GM21390 (cell line): Measurements from ENCODE around the gene PPP2R2B.
"Not testable (repeated sequence)": the region's sequence is repeated elsewhere in the genome, so short reads cannot be mapped to it uniquely, and the experiment has no call there.

ENCODE experiments used
- ATAC-seq: cut with Tn5 transposase; IDR thresholded peaks from one replicate; pipeline ENCODE4 v1.9.1; 2021; ENCODE audit not compliant: unreplicated experiment

The PPP2R2B gene

DNA sequence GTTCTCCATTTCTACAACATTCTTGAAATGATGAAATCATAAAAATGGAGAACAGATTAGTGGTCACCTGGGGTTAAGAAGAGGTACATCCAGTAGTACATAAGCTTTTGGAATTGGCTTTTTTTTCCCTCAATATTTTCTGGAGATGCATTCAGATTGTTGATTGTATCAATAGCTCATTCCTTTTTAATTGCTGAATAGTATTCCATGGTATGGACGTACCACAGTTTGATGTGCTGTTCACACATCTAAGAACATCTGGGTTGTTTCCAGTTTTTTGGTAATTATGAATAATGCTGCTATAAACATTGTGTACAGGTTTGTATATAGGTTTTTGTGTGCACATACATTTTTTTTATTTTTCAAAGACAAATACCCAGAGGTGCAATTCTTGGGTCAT is 130.0 kb downstream of the PPP2R2B start:
- no peak for ATAC-seq

DNA sequence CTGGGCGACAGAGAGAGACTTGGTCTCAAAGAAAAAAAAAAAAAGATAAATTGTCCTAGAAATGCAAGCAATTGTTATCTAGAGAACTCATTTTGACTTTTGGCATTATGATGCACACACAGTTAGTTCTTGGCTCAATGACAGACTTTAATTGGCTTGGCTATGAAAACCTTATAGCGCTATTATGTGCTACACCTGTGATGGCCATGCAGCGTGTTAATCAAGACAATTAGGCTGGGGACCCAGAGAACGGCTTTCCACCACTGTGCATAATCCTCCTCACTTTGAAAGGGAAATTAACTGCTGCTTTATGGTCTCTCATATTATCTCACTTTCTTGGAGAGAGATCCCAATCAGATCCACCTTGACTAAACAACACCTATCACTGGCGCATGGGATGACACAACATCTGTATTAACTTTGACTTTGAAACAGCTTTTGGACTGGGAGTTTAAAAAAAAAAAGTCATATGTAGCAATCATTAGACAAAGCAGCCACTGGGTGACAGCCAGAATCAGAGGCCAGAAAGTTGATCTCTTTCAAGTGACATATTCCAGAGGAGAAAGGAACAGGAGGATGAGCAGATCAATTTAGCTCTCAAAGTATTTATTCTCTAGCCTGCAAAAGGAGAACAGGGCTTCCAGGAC is 132.5 kb downstream of the PPP2R2B start:
- ATAC-seq = no peak

DNA sequence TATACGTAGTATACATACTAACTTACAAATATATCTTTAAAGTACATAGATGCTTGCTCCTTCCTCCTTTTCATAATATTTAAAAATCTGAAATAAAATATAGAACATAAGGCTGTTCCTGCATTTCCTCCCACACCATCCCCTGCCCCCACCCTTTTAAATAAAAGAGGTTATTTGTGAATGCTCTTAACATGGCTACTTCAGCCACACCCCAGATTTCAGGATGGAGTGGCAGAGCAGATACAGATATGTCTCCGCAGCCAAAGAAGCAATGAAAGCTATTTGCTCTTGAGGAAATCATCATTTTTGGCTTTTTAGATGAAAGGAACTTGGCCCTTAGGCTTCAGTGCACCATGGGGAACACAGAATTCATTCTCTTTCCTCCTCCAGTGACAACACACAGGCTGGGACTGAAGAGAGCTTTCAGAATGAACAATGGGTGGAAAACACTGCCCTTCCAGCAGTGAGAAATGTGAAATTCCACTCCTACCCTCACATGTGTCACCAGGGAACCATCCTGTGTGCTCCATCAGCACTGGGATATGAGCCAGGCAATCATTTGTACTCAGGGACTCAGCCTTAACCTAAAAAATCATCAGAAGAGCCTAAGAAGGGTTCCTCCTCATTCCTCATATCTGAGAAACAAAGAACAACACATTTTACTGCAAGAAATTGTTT is 134.3 kb downstream of the PPP2R2B start:
- ATAC-seq = no peak

DNA sequence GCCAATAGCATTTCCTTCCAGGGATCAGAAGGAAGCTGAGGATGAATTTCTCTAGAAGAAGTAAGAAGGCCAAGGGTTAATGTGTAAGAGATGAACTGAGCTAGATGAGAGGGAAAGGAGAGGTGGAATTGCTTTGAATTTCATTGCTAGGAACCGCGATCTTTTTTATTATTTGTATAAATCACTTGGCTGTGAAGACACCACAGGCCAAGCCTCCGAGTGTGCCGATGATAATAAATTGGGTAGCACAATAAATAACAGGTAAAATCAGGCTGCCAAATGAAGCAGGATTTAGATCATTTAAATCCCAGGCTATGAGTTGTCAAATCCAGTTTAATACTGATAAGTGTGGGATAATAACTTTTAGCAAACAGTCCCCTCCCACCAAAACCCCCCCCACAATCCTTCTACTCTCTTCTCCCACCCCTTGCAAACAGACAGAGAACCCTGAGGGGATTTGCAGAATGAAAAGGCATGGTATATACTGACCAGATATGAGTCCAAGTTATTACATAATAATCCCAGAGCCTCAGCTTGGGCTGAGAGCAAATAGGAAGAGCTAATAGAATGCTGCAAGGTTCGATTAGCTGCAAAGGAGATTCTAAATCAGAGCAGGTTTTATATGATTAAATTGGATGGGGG is 143.5 kb downstream of the PPP2R2B start:
- no peak for ATAC-seq

DNA sequence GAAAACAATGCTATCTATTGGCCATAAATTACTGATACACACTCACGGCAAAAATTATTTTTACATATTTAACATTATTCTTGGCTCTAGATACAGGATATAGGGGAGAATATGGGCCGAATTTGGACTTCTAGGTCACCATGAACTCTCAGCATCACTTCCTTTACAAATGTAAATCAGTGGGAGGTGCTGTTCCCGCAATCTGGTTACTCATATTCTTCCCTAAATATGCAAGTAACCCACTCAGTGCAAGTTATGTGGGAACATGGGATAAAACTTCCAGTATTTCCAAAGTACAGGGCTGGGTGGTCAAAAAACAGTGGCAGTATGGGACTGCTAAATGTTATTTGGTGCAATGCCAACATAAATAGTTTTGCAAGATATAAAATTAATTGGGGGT is 145.6 kb downstream of the PPP2R2B start:
- no peak for ATAC-seq

DNA sequence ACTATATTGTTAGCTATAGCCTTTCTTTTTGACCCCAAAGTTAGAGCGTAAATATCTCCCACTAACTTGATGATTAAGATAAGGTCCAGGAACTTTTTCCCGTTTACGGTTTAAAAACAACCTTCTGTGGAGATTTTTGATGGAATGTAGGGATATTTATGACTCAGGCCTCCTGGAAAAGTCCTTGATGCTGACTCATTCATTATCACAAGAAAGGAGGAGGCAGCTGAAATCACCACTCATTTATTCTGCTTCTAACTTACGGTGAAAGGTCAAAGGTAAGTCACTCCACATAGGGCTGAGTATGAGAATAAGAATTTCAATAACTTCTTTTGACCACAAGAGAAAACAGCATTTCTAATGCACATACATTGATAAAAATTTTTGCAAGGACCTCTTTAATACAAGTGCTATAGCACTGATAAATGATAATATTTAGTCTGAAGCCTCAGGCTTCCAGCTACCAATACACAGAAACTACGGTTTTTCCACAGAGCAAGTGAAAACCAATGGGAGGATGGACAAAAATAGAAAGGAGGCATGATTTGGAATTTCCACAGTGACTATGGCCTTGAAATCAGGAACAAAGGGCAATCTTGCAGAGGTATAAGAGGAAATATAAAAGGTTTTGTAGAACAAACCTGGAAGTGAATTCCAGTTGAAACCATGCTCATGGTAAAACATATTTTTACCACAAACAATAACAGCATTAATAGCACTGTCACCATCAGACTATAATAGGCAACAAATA is 146.5 kb downstream of the PPP2R2B start:
- no peak for ATAC-seq

DNA sequence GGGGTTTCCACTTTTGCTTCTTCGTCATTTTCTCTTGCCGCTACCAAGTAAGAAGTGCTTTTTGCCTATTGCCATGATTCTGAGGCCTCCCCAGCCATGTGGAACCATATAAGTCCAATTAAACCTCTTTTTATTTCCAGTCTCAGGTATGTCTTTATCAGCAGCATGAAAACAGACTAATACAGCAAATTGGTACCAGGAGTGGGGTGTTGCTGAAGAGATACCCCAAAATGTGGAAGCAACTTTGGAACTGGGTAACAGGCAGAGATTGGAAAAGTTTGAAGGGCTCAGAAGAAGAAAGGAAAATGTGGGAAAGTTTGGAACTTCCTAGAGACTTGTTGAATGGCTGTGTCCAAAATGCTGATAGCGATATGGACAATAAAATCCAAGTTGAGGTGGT is 149.8 kb downstream of the PPP2R2B start:
- ATAC-seq = not testable (repeated sequence)

DNA sequence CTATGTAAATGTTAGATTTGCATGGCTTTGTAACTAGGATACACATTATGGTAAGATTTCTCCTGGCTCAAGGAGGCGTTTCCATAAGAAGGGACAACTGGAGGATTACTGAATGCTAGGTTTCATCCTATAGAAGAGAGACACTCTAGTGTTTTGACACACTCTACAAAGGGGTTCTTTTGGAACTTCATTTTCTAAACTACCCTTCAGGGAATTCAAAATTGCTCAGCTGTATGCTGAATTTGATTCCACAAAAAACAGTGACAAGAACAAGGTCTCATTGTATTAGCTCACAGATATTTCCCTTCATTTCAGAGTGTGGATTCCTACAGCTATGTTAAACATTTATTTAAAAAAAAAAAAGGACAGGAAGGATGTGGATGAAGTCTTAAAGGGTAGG is 151.7 kb downstream of the PPP2R2B start:
- ATAC-seq = no peak

DNA sequence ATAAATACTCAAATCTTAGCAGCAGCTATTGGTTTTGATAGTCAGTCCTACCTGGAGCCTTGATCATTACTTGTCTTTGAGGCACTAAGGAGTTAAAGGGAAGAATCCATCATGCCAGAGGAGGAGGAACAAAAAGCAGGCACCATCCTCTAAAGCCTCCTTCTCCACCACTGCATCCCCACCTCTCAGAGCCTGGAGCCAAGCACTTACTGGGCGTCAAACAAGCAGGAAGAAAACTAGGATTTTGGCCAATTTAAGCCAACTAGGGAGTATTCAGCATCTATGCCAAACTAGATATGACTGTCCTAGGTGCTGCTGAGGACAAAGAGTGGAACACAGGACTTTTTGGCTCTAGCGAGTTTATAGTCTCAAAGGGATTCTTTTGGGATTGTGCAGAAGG is 152.5 kb downstream of the PPP2R2B start:
- ATAC-seq = no peak

DNA sequence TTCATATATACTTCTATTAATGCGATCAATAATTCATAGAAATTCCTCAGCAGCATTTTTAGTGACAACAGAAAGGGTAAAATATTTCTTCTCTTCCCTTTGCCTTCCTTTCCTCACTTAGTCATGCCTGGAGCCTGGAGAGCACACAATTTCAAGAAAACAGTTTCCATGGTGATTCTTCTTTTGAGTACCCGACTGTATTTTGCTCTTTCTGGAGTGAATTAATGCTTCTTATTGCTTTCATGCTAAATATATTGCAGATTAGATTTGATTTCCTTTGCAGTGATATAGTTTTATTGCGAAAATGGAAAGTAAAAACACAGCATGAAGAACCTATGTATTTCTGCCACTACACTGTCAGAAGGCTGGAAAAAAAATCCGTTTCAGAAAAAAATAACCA is 153.5 kb downstream of the PPP2R2B start:
- no peak for ATAC-seq

DNA sequence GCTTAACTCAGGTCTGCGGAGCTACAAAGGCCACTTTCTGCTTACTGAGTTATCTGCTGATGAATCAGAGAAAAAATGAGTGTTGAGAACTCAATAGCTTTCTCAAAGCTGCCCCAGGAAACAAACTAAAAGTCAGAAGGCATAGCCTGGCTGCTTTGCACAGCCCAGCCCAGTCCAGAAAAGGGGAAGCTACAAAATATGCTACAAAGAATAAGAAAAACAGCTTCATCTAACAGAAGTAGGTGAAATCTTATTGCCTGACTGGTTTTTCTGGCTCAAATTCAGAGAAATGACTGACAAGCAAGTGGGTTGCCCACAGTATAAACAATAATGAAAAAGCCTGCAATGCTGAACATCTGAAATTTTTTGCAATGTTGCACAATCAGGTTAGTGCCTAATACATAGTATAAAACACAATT is 156.2 kb downstream of the PPP2R2B start:
- no peak for ATAC-seq

DNA sequence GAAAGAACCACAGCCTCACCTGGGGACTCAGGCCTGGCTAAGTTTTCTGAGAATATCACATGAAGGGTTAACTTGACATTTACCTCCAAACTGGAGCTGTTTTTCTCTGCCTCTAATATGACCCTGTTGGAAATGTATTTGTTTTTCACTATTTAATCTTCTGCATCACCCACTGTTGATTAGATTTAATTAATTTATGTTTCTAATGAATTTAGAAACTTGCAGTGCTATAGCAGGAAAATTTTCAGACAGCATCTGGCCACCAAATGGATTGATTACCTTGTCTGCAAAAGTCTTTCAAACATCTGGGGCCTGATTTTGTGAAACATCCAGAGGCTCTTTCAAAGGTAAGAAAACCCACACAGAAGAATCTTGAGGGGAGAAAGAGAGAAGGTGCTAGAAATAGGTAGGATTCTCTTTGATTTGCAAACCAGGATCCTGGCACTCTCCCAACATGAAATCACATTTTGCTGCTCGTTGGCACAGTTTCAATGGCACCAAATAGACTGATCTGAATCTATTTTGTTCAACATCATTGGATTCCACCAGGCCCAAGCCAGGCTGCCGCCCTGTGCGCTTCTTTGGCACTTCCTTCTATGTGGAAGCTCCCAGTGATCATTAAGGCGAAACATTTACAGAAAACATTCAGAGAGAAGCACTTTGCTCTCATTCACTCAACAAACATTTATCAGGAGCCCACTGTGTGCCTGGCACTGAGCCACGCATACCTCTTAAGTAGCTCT is 157.3 kb downstream of the PPP2R2B start:
- no peak for ATAC-seq

DNA sequence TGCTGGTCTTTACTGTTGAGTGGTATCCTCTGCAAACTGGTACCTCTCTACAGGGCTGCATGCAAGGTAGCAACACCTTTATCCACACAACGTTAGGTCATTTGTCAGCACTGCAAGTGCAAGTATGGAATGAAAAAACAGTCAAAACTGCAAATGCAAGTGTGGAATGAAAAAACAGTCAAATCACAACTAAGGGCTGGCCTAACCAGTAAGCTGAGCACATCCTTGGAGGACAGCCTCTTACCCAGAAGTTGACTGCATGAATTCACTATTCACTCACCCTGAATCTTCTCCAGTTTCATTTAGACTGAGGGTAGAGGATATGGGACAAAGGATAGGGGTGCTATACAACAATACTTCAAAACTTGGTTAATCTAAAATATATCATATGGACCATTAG is 158.4 kb downstream of the PPP2R2B start:
- no peak for ATAC-seq

DNA sequence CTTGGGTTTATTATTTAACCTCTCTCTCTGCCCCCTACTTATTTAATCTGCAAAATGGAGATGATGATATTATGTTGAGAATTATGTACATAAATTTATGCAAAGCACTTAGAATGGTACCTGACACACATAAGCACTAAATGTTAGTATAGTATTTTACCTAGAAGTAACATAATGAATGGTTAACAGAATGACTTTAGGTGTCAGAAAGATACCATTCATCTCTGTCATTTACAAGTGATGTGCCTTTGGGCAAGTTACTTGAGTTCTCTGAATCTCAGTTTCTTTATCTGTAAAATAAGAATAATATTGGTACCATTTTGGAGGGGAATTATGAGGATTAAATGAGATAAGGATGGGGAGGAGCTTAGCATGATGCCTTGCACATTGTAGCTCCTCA is 159.4 kb downstream of the PPP2R2B start:
- ATAC-seq = no peak

DNA sequence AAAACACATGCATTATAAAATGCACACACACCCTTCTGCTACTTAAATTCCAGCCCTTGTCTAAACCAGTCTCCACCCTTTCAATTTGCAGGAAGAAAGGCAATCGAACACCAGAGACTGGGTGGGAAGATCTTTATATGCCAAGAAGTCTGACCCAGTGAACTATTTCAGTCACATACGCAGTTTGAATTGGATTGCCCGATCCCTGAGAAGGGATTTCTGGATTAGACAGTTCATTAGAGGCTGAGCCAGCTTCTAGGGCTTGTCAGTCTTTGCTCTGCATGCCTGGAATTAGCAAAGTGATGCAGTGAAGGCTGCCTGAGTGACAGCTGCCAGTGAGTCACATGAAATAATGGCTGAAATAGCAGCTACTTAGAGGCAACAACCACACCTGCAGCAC is 159.9 kb downstream of the PPP2R2B start:
- ATAC-seq = no peak

DNA sequence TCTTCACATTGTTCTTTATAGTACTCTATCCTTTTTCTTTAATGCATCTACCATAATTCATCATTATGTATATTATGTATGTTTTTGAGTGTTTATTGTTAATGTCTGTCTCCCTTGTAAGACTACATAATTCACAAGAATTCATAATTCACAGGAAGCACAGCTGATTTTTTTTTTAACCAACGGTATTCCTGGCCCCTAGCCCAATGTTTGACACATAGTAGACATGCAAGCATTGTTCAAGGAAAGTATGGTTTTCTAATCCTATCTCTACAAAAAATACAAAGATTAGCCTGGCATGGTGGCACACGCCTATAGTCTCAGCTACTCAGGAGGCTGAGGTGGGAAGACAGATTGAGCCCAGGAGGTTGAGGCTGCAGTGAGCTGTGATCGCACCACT is 160.6 kb downstream of the PPP2R2B start:
- ATAC-seq = no peak

DNA sequence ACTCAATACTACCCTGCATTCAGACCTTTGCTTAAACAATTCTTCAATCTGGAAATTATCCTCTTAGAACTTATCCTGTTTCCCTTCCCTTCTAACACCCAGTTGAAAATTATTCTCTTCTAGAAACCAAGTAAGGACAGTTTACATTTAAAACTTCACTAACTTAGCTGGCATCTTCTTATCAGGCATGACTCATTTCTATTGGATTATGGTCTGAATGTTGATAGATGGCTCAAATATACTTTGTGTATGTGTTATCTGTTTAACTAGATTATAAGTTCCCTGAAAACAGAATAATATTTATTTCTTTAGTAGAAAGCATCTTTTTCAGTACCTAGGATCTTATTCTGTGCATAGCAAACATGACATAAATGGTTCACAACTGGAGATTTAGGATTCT is 161.9 kb downstream of the PPP2R2B start:
- ATAC-seq = no peak

DNA sequence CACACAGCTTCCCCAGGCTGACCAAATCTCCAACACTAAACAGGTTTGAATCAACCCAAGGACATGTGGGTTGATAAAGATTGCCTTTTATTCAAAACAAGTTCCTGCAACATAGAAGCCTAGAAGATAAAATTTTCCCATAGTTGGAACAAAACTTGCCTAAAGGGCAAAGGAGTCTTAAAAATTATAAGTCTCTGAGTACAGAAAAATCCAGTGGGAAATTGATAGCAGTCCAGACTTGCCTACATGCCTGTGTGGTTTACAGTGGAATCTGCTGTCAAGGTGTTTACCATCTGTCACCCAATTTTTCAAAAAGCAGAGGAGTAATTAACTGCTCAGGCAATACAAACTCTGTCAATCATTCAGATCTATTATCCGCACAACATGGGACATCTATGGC is 168.2 kb downstream of the PPP2R2B start:
- ATAC-seq = no peak

DNA sequence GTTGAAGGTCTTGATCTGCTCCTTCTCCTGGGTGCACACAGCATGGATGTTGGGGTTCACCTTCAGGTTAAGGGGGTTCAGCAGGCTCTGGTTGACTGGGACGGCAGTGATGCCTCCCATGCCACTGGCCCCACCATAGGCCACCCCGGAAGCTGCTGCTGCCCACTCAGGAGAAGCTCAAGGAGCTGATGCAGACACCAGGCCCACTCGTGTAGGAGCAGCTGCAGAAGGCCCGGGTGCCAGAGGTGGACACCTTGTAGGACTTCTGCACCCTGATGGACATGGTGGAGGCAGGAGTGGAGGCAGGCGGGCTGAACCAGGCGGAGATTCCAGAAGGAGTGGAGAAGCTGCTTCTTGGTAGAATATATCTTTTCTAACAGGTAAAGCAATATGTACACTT is 171.2 kb downstream of the PPP2R2B start:
- ATAC-seq = no peak

DNA sequence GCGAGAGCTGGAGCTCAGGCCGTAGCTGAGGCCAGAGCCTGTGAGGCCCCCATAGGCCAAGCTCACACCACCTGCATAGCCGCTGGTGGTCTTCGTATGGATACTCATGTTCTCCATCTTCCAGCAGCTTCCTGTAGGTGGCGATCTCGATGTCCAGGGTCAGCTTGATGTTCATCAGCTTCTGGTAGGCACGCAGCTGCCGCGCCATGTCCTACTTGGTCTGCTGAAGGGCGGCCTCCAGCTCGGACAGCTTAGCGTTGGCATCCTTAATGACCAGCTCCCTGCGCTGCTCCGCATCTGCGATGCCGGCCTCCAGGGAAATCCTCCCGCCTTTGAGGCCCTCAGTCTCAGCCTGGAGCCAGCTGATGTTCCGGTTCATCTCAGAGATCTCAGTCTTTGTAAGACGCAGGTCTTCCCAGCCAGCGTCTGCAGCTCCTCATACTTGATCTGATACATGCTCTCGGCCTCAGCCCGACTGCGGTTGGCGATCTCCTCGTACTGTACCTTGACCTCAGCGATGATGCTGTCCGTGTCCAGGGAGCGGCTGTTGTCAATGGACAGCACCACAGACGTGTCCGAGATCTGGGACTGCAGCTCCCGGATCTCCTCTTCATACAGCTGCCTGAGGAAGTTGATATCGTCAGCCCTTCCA is 172.1 kb downstream of the PPP2R2B start:
- no peak for ATAC-seq
